HCT116 (cell line): ENCODE data around the gene CTCF. TPM values are rescaled to one million over a fixed set of nuclear protein-coding genes. Genes with fewer than 3 reads are reported as not detected.

Experiments used
- ATAC-seq: fragments of 200-7000 bp; cut with Tn5 transposase; 2 replicates; pipeline ENCODE4 v1.9.1; 2020; ENCODE audit warnings: mild to moderate bottlenecking, moderate library complexity
- BruUV-seq: library from RNA; stranded (reverse); fragments of 400-500 nt; replicated peaks from 2 replicates; lab custom pipeline; 2021; lab: Mats Ljungman, UMichigan
- CTCF ChIA-PET: fragments of 300-600 bp; sonication (Branson Sonifier 250); formaldehyde crosslinking; loops from one replicate; lab custom pipeline; 2021; ENCODE audit warnings: antibody characterized with exemption; lab: Charles Lee
- POLR2A ChIA-PET: fragments of 300-600, 350-600 bp; sonication (Branson Sonifier 250); formaldehyde crosslinking; loops from one replicate; lab custom pipeline; 2021; ENCODE audit warnings: antibody characterized with exemption; lab: Charles Lee
- RAD21 ChIA-PET, 2 experiments: fragments of 300-600 bp; sonication (Branson Sonifier 250); formaldehyde crosslinking; loops; one replicate each; lab custom pipeline; 2023; ENCODE audit warnings: low total read pairs in 2 of 2; ENCODE audit not compliant: uncharacterized antibody in 2 of 2, unreplicated experiment in 2 of 2, low non-redundant PET in 1 of 2; lab: Charles Lee
- DNase-seq: peaks from one replicate; pipeline ENCODE4 v3.0.0-alpha.2; 2010; ENCODE audit warnings: low read depth, low spot score
- H2AFZ ChIP-seq: fragments of 200-600 bp; shearing (Covaris generic), sonication (generic); 2 replicates; pipeline ENCODE4 v1.6.1; 2017; ENCODE audit warnings: low read depth, mixed run types, mixed read lengths, antibody characterized with exemption, low read length; ENCODE audit not compliant: poor library complexity, severe bottlenecking
- H3K27ac ChIP-seq: 2 replicates; pipeline ENCODE4 v1.5.1; 2012; ENCODE audit warnings: low read depth, low read length
- H3K27me3 ChIP-seq: fragments of 200-600 bp; sonication (generic); 2 replicates; pipeline ENCODE4 v1.6.1; 2016; ENCODE audit warnings: mixed run types, low read length, mixed read lengths; ENCODE audit not compliant: insufficient read depth
- H3K36me3 ChIP-seq, 2 experiments: fragments of 200-500 bp in 1 of 2; fragments of 200-600 bp in 1 of 2; sonication (Bioruptor generic) in 1 of 2; sonication (generic) in 1 of 2; 2 replicates each; pipeline versions ENCODE4 v1.5.1 to v1.6.1; 2014 to 2016; ENCODE audit warnings: low read length in 2 of 2, inconsistent platforms in 1 of 2, mixed read lengths in 1 of 2, mixed run types in 1 of 2; ENCODE audit not compliant: insufficient read depth in 2 of 2, control insufficient read depth in 1 of 2
- H3K4me1 ChIP-seq, 2 experiments: fragments of 200-600 bp in 1 of 2; sonication (generic) in 1 of 2; 2 replicates each; pipeline versions ENCODE4 v1.5.1 to v1.6.1; 2012 to 2017; ENCODE audit warnings: low read length in 2 of 2, inconsistent platforms in 1 of 2, mild to moderate bottlenecking in 1 of 2, mixed read lengths in 1 of 2, mixed run types in 1 of 2, moderate library complexity in 1 of 2; ENCODE audit not compliant: insufficient read depth in 2 of 2, control insufficient read depth in 1 of 2
- H3K4me2 ChIP-seq: fragments of 200-600 bp; sonication (generic); 2 replicates; pipeline ENCODE4 v1.6.1; 2017; ENCODE audit warnings: mixed run types, low read length, mixed read lengths
- H3K4me3 ChIP-seq, 2 experiments: fragments of 200-600 bp in 1 of 2; sonication (generic) in 1 of 2; replicated peaks in 1 of 2; 2 replicates each; pipeline ENCODE4 v1.5.1; 2011 to 2016; ENCODE audit warnings: low read length in 2 of 2, control low read depth in 1 of 2, low read depth in 1 of 2, mild to moderate bottlenecking in 1 of 2, mixed read lengths in 1 of 2, mixed run types in 1 of 2
- H3K79me2 ChIP-seq: fragments of 200-600 bp; sonication (generic); 2 replicates; pipeline ENCODE4 v1.6.1; 2017; ENCODE audit warnings: mild to moderate bottlenecking, mixed run types, low read length, moderate library complexity, mixed read lengths; ENCODE audit not compliant: insufficient read depth
- H3K9ac ChIP-seq: fragments of 200-600 bp; sonication (generic); 2 replicates; pipeline ENCODE4 v1.6.1; 2016; ENCODE audit warnings: low read length, mixed read lengths
- H3K9me2 ChIP-seq: fragments of 200-600 bp; sonication (generic), shearing (Covaris generic); 2 replicates; pipeline ENCODE4 v1.6.1; 2017; ENCODE audit warnings: mixed run types, mild to moderate bottlenecking, moderate library complexity; ENCODE audit not compliant: insufficient read depth
- H3K9me3 ChIP-seq, 2 experiments: fragments of 200-500 bp in 1 of 2; fragments of 200-600 bp in 1 of 2; sonication (Bioruptor generic) in 1 of 2; sonication (generic) in 1 of 2; 2 replicates each; pipeline ENCODE4 v1.6.1; 2014 to 2017; ENCODE audit warnings: low read length in 2 of 2, mixed read lengths in 2 of 2, inconsistent platforms in 1 of 2, low read depth in 1 of 2, mild to moderate bottlenecking in 1 of 2, mixed run types in 1 of 2, moderate library complexity in 1 of 2; ENCODE audit not compliant: control insufficient read depth in 1 of 2, insufficient read depth in 1 of 2
- H4K20me1 ChIP-seq: fragments of 200-600 bp; sonication (generic), shearing (Covaris generic); 2 replicates; pipeline ENCODE4 v1.6.1; 2017; ENCODE audit warnings: mixed run types, mild to moderate bottlenecking, moderate library complexity; ENCODE audit not compliant: insufficient read depth
- ATF3 ChIP-seq: IDR thresholded peaks from 2 replicates; pipeline ENCODE4 v1.6.1; 2012
- CBX3 ChIP-seq: IDR thresholded peaks from 2 replicates; pipeline ENCODE4 v1.6.1; 2012; ENCODE audit warnings: low read depth
- EGR1 ChIP-seq: IDR thresholded peaks from 2 replicates; pipeline ENCODE4 v1.6.1; 2012; ENCODE audit warnings: low read depth
- ELF1 ChIP-seq: IDR thresholded peaks from 2 replicates; pipeline ENCODE4 v1.6.1; 2012; ENCODE audit warnings: low read depth, borderline replicate concordance
- EZH2 ChIP-seq: fragments of 200-600 bp; sonication (generic); IDR thresholded peaks from 2 replicates; pipeline ENCODE4 v1.6.1; 2017; ENCODE audit warnings: antibody characterized with exemption, mixed run types
- EZH2phosphoT487 ChIP-seq: fragments of 200-600 bp; IDR thresholded peaks from 2 replicates; pipeline ENCODE4 v1.6.1; 2018; ENCODE audit warnings: antibody characterized with exemption, borderline replicate concordance
- FOSL1 ChIP-seq: IDR thresholded peaks from 2 replicates; pipeline ENCODE4 v1.6.1; 2012; ENCODE audit warnings: low read depth
- JUND ChIP-seq: IDR thresholded peaks from 2 replicates; pipeline ENCODE4 v1.6.1; 2012
- POLR2A ChIP-seq: IDR thresholded peaks from 2 replicates; pipeline ENCODE4 v1.7.0; 2011; ENCODE audit warnings: borderline replicate concordance; ENCODE audit not compliant: insufficient read depth, insufficient read length; ENCODE audit errors: extremely low read depth
- RAD21 ChIP-seq: IDR thresholded peaks from 2 replicates; pipeline ENCODE4 v1.6.1; 2012; ENCODE audit warnings: low read depth, mild to moderate bottlenecking
- SIN3A ChIP-seq: IDR thresholded peaks from 2 replicates; pipeline ENCODE4 v1.6.1; 2012; ENCODE audit warnings: low read depth
- SP1 ChIP-seq: IDR thresholded peaks from 2 replicates; pipeline ENCODE4 v1.6.1; 2012; ENCODE audit warnings: low read depth
- SRF ChIP-seq: IDR thresholded peaks from 2 replicates; pipeline ENCODE4 v1.6.1; 2012; ENCODE audit warnings: low read depth
- YY1 ChIP-seq: IDR thresholded peaks from 2 replicates; pipeline ENCODE4 v1.6.1; 2011; ENCODE audit warnings: low read length, low read depth, moderate library complexity, mild to moderate bottlenecking; ENCODE audit not compliant: insufficient replicate concordance; ENCODE audit errors: extremely low read depth
- ZFX ChIP-seq: fragments of 450-650 bp; IDR thresholded peaks from 2 replicates; pipeline ENCODE4 v1.6.1; 2017
- ZNF274 ChIP-seq: fragments of 200-500 bp; sonication (Bioruptor generic); IDR thresholded peaks from 2 replicates; pipeline ENCODE4 v1.6.1; 2014; ENCODE audit warnings: mild to moderate bottlenecking, low read depth, low read length, inconsistent platforms
- intact Hi-C: fragments of 100-400 bp; cut with micrococcal nuclease; formaldehyde crosslinking; loops from 2 replicates; pipeline ENCODE4 v1.10.0; 2022
- total RNA-seq: library from RNA; stranded (reverse); gene quantifications from one replicate; pipeline ENCODE4 v1.2.1, GENCODE V29; 2021; ENCODE audit not compliant: unreplicated experiment
- TF ChIP-seq, protein P1 (sequence below): IDR thresholded peaks from 2 replicates; pipeline ENCODE4 v1.6.1; 2012; ENCODE audit warnings: low read depth
- TF ChIP-seq, protein P2 (sequence below), 3 experiments: fragments of 200-600 bp in 1 of 3; sonication (generic) in 1 of 3; IDR thresholded peaks in 2 of 3; conservative IDR thresholded peaks in 1 of 3; 2 replicates each; pipeline ENCODE4 v1.5.1; 2012 to 2017; ENCODE audit warnings: low read depth in 2 of 3, low read length in 2 of 3, antibody characterized with exemption in 1 of 3, borderline replicate concordance in 1 of 3, control low read depth in 1 of 3, mild to moderate bottlenecking in 1 of 3, mixed read lengths in 1 of 3, mixed run types in 1 of 3, moderate library complexity in 1 of 3; ENCODE audit not compliant: insufficient read depth in 1 of 3

The CTCF gene
- total RNA-seq, 1 experiment from 2014 or later: 48.3 TPM

GRCh38 chr16:67579686-67580085, 17.4 kb downstream of the CTCF start:
- Histone ChIP-seq H3K4me2 (no peak overlapping the region), H3K4me3 (no peak overlapping the region), H3K9ac (no peak overlapping the region), H3K27me3 (no peaks in the 10 kb centered on the region), H3K36me3 (peaks cover 3 to 7% of the 10 kb centered on the region in 2 experiments; a peak in 2 of 4 replicates), H3K79me2 (peaks cover 84% of the 10 kb centered on the region), H3K9me2 (no peaks in the 10 kb centered on the region), H4K20me1 (no peaks in the 10 kb centered on the region), H2AFZ (no peak overlapping the region), H3K4me1 (no peaks in the 10 kb centered on the region), H3K27ac (no peak overlapping the region), H3K9me3 (no peaks in the 10 kb centered on the region)
- ChIA-PET POLR2A (no interaction called here), CTCF (no interaction called here), RAD21 (no interaction called here)
- intact Hi-C loops: no loop called here
- no peak for ATAC-seq
- BruUV-seq: no TSS peak
- no peak for DNase-seq
- TF ChIP-seq FOSL1 (no peak), SRF (no peak)

DNA sequence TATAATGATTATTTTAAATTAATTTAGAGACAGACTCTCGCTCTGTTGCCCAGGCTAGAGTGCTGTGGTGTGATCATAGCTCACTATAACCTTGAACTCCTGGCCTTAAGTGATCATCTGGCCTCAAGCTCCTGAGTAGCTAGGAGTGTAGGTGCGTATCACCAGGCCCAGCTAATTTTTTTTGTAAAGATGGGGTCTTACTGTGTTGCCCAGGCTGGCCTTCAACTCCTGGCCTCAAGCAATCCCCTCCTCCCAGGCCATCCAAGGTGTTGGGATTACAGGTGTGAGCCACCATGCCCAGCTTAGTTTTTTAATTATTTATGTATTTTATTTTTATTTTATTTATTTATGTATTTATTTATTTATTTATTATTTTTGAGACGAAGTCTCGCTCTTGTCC, 17.9 kb downstream of the CTCF start:
- Histone ChIP-seq H3K27me3 (no peaks in the 10 kb centered on the region), H3K9me2 (no peaks in the 10 kb centered on the region), H3K9me3 (no peaks in the 10 kb centered on the region), H3K4me1 (no peaks in the 10 kb centered on the region), H3K9ac (no peak overlapping the region), H3K4me3 (no peak overlapping the region), H3K36me3 (peaks cover 2 to 3% of the 10 kb centered on the region in 2 experiments; a peak in 1 of 4 replicates), H4K20me1 (no peaks in the 10 kb centered on the region), H3K27ac (no peak overlapping the region), H3K79me2 (peaks cover 84% of the 10 kb centered on the region), H2AFZ (no peak overlapping the region), H3K4me2 (no peak overlapping the region)
- DNase-seq (no peak), ATAC-seq (no peak)
- ChIA-PET RAD21 (no interaction called here), CTCF (no interaction called here), POLR2A (no interaction called here)
- no TSS peak for BruUV-seq
- intact Hi-C loops: no loop called here
- TF ChIP-seq CBX3: no peak
- TF ChIP-seq RAD21: no peak
- TF ChIP-seq EZH2: no peak
- TF ChIP-seq YY1: no peak
- no peak for TF ChIP-seq ZFX
- TF ChIP-seq POLR2A: no peak
- no peak for TF ChIP-seq ATF3
- no peak for TF ChIP-seq FOSL1
- TF ChIP-seq, protein P1, sequence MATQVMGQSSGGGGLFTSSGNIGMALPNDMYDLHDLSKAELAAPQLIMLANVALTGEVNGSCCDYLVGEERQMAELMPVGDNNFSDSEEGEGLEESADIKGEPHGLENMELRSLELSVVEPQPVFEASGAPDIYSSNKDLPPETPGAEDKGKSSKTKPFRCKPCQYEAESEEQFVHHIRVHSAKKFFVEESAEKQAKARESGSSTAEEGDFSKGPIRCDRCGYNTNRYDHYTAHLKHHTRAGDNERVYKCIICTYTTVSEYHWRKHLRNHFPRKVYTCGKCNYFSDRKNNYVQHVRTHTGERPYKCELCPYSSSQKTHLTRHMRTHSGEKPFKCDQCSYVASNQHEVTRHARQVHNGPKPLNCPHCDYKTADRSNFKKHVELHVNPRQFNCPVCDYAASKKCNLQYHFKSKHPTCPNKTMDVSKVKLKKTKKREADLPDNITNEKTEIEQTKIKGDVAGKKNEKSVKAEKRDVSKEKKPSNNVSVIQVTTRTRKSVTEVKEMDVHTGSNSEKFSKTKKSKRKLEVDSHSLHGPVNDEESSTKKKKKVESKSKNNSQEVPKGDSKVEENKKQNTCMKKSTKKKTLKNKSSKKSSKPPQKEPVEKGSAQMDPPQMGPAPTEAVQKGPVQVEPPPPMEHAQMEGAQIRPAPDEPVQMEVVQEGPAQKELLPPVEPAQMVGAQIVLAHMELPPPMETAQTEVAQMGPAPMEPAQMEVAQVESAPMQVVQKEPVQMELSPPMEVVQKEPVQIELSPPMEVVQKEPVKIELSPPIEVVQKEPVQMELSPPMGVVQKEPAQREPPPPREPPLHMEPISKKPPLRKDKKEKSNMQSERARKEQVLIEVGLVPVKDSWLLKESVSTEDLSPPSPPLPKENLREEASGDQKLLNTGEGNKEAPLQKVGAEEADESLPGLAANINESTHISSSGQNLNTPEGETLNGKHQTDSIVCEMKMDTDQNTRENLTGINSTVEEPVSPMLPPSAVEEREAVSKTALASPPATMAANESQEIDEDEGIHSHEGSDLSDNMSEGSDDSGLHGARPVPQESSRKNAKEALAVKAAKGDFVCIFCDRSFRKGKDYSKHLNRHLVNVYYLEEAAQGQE: no peak
- TF ChIP-seq EZH2phosphoT487: no peak
- no peak for TF ChIP-seq ELF1
- no peak for TF ChIP-seq SRF
- no peak for TF ChIP-seq EGR1
- TF ChIP-seq, protein P2, sequence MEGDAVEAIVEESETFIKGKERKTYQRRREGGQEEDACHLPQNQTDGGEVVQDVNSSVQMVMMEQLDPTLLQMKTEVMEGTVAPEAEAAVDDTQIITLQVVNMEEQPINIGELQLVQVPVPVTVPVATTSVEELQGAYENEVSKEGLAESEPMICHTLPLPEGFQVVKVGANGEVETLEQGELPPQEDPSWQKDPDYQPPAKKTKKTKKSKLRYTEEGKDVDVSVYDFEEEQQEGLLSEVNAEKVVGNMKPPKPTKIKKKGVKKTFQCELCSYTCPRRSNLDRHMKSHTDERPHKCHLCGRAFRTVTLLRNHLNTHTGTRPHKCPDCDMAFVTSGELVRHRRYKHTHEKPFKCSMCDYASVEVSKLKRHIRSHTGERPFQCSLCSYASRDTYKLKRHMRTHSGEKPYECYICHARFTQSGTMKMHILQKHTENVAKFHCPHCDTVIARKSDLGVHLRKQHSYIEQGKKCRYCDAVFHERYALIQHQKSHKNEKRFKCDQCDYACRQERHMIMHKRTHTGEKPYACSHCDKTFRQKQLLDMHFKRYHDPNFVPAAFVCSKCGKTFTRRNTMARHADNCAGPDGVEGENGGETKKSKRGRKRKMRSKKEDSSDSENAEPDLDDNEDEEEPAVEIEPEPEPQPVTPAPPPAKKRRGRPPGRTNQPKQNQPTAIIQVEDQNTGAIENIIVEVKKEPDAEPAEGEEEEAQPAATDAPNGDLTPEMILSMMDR (IDR thresholded peaks at IDR 0.05 in 2 of 3, conservative IDR thresholded peaks at IDR 0.05 in 1 of 3; ENCODE audit: borderline replicate concordance in 1 of 3, insufficient read depth in 1 of 3, low read depth in 2 of 3, low read length in 2 of 3): no peak
- no peak for TF ChIP-seq JUND
- TF ChIP-seq SIN3A: no peak
- no peak for TF ChIP-seq SP1
- TF ChIP-seq ZNF274: no peak
